NCI-H2227 treated with DMSO at 0.1 percent for 48 hours (cell line): ENCODE results near the gene SHLD1.
A peak's percentile ranks its signal among the peaks of the same experiment; 100 is the strongest.

Experiments used
- DNase-seq: peaks from one replicate; lab custom pipeline; 2025; lab: John Stamatoyannopoulos, UW

Gene SHLD1

DNA sequence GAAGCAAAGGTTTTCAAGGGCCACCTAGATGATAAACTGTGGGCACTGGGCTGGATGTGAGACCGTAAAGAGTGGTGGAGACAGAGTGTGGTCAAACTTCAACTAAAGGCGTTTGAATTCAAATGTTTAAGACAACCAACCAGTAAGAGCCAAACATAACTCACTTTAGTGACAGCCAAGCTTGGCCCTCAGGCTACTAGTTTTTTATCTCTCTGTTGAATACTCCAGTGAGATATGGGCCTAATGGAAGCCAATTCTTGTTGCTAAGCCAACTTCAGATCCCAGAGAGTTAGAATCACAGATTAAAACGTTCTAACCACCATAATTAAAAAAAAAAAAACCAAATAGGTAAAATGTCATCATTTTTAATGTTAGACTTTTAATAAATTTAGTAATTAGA is 142.9 kb downstream of the SHLD1 start:
- no peak for DNase-seq

DNA sequence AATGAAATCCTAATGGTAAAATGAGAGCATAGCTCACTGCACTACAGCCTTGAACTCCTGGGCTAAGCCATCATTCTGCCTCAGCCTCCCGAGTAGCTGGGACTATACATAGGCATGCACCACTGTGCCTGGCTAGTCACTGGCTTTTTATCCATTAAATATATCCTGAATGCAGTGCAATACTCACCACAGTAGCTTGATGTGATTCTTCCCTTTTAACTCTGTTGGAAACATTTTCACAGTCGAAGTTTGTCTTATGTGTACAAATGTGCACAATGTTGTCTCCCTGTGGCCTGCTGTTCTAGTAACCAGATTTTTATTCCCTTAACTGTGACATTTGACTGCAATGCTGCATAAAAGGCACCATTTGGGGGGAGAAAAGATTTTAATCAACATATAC is 143.4 kb downstream of the SHLD1 start:
- DNase-seq, result no peak

DNA sequence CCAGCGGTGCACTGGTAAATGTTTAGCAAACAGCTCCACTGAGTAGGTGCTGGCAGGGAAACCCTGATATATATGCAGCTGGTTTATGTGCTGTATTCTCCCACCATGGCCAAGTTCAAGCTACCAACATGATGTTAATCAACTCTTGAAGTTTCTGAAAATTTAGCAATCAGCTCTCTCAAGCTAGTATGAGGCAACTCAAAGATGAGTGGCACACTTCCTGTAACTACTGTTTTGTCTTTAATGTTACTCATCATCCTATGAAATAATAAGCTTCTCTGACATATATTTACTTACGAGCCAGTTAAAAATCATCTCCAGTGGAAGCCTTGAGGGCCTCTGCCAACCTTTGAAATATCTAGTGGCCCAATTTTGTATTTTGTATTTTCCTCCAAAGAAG is 145.4 kb downstream of the SHLD1 start:
- no peak for DNase-seq

DNA sequence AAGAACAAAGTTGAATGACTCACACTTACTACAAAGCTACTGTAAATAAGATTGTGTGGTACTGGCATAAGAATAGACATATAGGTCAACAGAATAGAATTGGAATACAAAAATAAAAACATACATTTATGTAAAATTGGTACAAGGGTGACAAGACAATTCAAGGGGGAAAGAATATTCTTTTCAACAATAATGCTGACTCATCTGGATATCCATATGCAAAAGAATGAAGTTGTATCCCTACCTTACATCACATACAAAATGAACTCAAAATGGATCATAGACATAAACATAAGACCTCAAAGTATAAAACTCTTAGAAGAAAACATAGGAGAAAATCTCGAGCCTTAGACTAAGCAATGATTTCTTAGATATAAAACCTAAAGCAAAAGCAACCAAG is 149.2 kb downstream of the SHLD1 start:
- DNase-seq, result no peak

DNA sequence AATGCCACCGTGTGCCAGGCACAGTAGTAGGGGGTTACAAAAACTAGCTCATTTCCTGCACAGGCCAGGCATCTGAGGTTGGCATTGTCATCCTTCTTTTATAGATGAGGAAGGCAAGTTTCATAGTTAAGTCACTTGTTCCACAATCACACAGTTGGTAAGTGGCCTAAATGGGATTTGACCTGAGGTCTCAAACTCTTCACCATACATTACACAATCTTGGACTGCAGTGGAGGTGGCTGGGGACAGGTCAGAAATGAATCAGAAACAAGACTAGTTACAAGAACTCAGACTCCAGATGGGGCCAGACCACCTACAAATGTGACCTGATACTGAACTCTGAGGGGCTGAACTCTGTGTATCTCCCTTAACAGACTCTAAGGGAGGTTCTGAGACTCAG is 150.7 kb downstream of the SHLD1 start:
- no peak for DNase-seq

DNA sequence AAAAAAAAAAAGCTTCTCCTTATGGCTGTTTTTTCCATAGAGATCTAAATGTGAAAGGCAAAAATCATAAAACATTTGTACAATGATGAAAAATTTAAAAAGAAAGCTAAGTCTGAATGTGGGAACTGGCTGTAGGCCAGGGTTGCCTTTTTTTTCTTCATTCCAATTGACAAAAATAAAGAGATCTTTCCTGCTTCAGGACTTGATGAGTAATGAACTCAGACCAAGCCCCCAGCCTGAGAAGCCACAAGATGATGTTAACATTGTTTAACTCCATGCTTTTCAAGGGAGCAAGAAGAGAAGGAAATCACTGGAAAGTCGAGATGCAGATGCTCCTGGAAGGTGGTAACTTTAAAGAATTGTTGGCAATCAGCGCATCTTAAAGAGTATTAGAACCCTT is 158.8 kb downstream of the SHLD1 start:
- DNase-seq, result no peak

DNA sequence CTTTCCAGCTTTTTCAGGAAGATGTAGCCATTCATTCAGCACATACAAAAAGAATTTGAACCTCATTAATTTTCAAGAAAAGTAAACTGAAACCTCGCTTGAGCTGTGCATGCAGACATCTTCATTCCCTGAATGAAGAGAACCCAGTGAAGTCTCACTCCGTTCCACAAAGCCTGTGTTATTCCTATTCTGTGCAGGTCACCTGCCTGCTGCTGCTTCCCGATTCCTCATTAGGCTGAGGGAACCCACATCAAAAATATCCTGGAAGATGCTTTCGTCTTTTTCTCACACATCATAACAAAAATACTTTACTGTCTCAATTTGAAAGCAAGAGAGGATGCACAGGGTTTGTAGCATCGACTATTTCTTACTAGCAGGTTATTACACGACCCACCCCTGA is 160.0 kb downstream of the SHLD1 start:
- DNase-seq, result no peak

DNA sequence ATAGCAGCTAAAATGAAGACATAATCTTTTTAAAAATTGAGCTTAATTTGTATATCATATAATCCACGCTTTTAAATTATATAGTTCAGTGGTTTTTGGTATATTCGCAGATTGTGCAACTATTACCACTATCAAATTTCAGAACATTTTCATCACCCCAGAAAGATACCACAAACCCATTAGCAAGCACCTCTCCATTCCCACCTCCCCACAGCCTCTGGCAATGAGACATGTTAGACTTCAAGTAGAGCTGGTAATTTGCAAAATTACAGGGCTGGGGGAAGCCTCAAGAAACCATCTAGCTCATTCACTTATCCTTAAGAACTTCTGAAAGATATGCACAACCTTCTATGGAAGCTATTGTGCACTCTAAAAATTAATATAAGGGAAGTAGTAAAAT is 163.0 kb downstream of the SHLD1 start:
- peak; percentile 66 for DNase-seq
